ENCODE data around the gene TEX51.

TEX51 gene

DNA sequence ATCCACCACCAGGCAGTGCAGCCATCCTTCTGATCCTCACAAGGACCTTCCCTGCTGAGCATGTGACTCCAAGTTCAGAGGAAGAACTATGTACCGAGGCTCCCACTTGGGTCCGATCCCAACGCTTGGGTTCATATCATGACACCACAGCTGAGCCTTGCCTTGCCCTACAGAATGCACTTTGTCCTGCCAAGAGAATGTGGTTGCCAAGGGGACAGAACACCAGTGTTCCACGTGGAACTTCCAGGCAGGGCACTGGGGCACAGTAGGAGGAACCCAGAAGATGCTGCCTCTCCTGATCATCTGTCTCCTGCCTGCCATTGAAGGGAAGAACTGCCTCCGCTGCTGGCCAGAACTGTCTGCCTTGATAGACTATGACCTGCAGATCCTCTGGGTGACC, at the start of gene TEX51:
TEX51 (plus strand) TSS at position 255 of the 400 bp plus-strand sequence; CDS start at position 284, 29 bp downstream.
- DNase-seq (ENCODE audit: low read depth), result no peak

DNA sequence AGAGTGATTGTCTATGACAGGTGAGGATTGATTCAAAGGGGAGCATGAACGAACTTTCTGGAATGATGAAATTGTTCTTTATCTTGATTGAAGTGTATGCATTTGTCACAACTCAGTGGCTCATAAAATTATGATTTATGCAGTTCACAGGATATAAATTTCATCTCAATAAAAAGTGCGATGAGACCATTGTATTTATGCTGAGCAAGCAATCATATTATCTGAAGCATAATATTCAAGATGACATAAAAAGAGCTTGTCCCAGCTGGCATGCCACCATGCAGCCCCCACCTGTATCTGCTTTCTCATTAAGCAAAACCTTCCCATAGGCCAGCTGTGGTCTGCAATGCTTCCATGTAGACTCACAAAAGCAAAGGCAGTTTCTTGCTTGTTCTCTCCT, 49.6 kb upstream of the TEX51 start:
- DNase-seq (ENCODE audit: low read depth), result no peak

DNA sequence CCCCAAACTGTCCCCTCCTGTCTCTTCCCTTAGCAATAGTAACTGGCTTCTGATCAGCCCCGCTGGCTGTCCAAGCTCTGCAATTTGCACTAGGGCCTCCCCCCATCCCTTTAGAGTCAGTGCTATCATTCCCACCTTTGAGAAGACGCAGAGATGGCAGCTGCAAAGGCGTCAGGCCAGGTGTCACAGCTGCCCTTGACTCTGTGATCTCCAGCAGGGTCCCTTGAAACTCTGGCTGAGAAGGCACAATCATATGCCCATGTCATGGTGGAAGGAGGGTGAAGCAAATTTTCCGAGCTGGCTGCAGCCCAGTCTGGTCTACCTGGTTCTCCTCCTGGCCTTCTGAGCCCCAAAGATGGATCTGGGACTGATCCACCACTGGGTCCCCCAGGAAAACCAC, 49.2 kb upstream of the TEX51 start:
- no peak for DNase-seq (ENCODE audit: low read depth)

DNA sequence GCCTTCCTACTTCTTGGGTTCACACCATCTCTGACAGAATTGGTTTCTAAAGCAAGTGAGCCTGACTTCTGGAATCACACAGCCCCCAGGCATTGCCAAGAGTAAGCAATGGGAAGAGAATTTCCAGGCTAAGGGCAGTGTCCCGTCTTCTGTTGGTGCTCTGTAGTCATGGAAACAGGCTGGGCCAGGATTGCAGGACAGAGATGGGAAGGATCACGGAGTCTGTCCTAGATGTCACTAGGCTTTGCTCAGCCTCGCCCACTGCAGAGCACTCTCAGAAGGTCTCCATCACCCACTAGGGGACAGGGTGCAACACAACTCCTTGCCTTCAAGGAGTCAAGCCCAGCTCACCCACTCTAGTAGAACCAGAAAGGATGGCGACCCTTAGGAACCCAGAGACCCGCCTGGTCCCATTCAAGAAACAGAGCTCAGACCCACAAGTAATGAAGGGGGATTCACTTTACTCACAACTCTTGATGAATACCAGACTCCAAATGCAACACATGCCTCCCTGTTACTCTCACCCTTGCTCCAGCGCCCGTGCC, 48.6 kb upstream of the TEX51 start:
- DNase-seq (ENCODE audit: low read depth), result no peak

DNA sequence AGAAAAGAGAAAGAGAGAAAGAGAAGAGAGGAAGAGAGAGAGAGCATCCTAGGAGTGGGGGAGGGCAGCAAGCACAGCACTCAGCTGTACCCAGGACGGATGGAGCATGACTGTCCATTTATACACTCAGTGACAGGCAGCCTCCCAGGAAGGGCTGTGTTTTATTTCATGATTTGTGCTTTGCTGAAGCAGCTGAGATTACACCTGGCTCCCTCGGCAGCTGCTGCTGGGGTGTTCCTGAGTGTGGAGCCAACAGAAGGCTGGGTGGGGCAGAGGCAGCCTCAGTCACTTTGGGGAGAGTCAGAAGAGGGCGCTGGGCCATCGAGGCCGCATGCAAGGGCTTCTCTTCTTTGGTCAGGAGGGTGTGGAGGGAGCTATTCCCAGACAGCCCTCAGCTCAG, 47.8 kb upstream of the TEX51 start:
- no peak for DNase-seq (ENCODE audit: low read depth)

DNA sequence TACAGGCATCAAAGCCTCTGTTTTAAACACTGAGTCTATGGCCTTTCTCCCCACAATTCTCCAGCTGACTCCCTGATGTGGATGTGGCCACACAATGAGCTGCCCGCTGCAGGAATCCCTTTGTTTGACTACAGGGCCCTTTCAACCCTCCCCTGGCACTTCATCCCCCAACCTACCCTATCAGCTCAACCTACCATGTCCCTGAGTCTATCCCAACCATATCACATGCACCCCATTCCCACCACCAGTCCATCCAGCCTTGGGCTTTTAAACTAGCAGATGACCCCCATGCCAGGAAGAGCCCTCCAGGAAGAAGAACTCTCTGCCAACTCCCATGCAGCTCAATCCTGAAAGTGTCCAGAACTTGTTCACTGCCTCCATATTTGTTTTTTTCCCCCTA, 46.9 kb upstream of the TEX51 start:
- no peak for DNase-seq (ENCODE audit: low read depth)

DNA sequence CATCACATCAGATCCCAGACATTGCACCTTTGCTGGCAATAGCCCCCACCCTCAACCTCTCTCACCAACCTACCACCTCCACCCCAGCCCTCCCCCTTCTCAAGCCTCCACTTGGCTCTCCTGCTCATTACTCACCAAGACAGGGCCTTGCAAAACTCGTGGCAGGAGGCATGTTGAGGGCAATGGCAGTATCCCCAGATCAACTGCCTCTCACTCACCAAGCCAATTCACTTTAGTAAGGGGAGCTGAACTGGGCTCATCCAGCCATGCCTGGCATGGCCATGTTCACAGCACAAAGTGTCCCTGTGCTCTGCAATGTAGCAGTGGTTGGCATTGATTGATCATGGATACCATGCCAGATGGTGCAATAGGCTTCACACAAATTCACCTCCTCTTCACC, 46.3 kb upstream of the TEX51 start:
- no peak for DNase-seq (ENCODE audit: low read depth)

DNA sequence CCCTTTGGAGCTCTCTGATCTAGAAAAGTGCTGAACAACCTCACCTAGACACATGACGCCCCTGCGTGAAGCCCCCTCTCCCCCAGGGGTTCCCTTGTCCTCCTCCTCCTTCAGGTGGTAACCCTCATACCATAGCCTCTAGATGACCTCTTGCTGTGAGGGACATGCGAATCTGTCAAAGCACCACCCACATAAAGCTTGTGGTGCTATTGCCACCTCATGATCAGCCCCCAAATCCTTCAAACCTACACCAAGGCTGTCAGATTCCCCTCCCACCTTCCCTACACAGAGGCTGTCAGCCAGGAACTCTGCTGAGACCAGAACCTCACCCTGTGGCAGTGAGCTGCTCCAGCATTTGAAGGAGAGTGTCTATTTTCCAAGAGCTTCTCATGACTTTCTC, 43.1 kb upstream of the TEX51 start:
- DNase-seq (ENCODE audit: low read depth), result no peak

DNA sequence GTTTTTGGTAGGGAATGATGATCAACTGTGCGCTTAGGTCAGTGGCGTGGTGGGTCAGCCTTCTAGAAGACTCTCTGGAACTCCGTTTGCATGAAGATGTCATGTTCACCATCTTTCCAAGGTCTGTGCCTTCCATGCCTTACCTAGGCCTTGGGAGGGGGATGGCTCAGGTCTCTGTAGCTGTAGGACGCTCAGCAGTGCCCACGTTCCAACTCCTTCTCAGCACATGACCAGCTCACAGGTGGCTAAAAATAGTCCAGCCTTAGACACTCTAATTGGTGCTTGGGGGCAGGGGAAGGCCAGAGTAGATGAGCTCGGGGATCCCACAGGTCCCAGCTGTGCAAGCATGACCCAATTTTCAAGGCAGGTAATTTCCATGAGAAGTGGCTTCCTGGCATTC, 42.3 kb upstream of the TEX51 start:
- no peak for DNase-seq (ENCODE audit: low read depth)

DNA sequence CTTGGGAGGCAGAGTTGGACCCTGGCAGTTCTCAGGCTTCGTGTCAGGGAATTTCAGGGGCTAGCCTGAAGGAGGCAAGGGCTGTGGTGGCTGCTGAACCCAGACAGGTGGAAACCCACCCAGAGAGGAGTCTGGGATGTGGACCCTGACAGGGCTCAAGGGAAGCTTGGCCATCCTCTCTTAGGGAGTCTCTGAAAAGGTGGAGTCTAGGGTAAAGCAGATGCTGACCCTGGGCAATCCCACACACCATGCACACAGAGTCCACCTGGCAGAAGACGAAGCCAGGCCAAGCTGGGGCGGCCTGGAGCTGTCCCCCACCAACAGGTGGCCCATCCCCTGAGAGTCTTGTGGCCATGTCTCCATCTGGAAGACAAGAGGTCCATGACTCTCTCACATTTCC, 41.2 kb upstream of the TEX51 start:
- DNase-seq (ENCODE audit: low read depth), result no peak

DNA sequence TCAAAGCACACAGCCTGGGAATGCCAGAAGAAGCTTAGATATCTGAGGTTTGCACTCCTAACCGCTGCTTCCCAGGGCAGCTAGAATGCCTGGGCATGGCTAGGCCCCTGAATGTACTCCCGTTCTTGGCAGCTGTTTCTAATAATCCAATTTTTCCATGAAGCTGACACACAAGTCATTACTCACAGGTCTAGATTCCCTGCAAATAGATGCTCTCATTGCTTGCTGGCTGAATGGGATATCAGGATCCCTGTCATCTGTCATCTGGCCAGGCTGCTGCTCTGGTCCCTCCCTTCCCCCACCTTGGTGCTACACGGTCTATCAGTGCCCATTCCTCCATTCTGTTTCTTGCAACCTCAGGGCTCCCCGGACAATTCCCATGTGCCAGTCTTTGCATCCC, 40.7 kb upstream of the TEX51 start:
- no peak for DNase-seq (ENCODE audit: low read depth)

DNA sequence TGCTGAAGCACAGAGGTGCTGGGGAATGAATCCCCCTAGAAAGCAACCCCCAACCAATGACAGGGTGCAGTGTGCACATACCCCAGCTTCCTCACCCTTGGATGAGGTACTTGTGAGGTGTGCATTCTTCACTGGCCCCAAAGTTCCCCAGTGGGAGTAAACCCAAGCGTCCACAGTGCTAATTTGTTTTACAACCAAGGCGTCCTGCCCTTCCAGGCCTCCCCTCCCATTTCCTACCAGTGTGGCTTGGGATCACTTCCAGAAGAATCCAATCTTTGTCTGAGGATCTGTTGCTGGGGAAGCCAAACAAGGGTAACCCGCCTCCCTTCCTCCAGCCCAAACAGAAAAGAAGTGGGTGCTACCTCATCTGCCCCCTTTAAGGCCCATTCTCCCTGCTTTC, 40.3 kb upstream of the TEX51 start:
- no peak for DNase-seq (ENCODE audit: low read depth)

DNA sequence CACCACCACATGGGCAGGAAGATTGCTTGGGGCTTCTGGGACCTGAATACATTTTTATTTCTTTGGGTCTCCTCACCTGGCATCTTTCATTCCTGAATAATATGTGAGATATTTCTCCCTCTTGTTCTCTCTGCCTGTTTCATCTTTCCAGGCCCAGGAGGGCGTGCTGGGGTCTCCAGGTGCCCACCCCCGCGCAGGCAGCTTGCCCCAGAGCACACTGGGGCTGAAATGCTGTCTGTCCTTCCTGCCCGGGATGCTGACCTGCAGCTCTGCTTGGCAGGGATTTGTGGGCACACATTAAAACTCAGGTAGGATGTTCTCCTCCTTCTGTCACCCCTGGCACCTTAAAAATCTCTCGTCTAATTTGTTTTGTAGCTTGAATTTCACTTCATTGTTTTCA, 39.7 kb upstream of the TEX51 start:
- no peak for DNase-seq (ENCODE audit: low read depth)

DNA sequence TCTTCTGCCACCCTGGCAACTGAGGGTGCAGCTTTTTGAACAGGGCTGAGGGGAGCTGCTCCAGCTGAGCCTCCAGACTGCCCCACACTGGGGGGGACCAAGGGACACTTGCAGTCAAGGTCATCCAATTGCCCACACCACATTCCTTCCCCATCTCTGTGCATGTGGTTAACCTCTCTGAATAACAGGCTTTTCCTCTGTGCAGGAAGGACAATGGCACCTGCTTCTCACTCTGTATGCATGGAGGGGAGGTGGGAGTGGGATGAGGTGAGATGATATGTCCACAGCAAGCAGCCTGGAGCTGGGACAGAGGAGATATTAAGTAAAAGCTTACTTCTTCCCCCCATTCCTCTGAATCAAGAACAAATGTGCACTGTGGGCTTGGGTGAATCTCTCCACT, 39.1 kb upstream of the TEX51 start:
- DNase-seq (ENCODE audit: low read depth), result no peak

DNA sequence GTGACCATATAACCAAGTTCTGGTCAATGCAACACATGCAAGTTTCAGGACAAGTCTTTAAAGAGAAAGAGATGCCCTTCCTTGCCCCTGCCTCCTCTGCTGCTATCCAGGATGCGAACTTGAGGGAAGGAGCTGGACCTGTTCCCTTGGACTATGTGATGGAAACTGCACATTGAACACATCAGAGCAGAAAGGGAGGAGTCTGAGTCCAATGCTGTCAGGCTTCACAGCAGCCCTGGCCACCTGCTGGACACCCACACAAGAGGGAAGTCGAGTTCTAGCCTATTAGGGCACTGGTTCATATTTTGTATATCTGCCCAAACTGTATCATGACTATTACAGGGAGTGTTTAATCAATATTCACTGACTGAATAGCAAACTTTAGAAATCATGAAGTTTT, 38.3 kb upstream of the TEX51 start:
- DNase-seq (ENCODE audit: low read depth), result no peak

DNA sequence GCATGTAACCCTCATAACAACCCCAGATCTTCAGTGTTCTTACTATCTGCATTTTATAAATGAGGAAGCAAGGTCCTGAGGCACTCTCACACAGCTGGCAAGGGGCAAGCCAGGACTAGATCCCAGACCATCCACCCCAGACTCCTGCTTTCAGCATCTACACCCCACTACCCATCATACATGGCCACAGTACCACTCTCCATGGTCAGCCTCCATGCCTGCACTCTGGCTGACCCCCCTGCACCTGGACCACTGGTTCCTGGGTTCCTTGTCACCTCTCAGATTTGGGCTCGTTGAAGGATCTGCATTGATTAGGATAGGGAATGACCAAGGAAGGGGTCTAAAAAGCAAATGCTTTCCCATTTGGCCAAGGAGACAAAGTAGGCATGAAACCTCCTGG, 36.0 kb upstream of the TEX51 start:
- DNase-seq (ENCODE audit: low read depth), result no peak

DNA sequence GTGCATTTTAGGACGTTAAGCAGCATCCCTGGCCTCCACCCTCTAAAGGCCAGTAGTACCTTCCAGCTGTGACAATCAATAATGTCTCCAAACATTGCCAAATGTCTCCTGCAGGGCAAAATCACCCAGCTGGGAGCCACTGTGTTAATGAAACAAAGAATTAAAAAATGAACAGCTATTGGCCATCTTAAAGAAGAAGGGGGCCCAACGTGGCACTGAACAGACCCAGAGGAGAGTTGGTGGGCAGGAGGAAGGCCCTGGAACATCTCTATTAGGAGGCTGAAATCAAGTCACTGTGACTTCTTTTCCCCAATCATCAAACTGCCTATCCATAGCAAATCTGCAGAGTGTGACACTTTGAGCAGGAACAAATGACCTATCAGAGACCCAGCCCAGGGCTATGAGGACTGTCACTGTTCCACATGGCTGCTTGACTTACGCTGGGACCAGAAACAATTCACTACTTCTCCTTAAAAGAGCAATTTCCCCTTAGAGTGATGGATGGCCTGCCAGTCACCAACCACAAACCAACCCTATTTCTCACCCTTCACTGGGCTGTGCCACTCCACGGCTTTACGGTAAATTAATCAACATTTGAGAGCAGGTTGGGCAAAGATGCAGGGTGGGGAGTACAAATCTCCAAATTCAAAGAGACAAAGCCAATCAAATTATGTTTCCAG, 35.2 kb upstream of the TEX51 start:
- no peak for DNase-seq (ENCODE audit: low read depth)

DNA sequence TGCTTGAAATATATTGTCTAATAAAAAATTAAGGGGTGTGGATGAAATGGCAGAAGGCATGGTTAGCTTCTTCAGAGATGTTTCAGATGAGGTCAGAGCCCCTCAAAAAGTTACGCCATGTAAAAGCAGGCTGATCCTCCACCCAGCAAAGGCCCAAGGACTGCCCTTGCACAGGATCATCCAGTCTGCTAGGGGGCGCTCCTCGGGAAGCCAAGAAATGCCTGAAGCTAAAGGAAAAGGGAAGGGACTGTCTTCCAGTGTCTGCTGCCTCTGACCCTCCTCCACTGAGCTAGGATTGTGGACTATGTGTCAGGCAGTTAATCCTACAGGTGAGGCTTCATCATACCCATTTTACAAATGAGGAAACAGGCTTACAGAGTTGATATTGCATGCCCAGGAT, 33.8 kb upstream of the TEX51 start:
- no peak for DNase-seq (ENCODE audit: low read depth)

DNA sequence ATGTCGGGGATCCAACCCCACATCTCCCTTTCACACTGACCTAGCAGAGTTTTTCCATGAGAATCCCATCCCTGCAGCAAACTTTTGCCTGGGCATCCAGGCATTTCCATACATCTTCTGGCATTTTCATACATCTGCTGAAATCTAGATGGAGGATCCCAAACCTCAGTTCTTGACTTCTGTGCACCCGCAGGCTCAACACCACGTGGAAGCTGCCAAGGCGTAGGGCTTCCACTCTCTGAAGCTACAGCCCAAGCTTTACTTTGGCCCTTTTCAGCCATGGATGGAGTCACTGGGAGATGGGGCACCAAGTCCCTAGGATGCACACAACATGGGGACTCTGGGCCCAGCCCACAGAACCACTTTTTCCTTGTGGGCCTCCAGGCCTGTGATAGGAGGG, 32.2 kb upstream of the TEX51 start:
- no peak for DNase-seq (ENCODE audit: low read depth)

DNA sequence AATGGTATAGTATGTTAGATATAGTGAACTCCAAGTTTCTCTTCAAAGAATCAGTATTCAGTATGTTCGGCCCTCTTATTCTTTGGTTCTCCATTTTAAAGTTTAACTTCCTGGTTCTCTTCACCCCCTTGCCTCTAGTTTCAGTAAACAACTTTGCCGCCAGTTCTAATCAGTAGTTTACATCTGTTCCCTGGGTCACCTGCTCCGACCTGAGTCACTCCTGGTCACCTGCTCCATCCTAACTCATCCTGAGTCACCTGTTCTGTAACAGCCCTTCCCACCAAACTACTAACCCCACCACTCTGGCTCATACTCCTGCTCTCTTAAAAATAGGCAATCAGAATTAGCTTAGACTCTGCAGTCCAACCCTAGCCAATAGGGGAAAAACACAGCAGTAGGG, 23.7 kb upstream of the TEX51 start:
- no peak for DNase-seq (ENCODE audit: low read depth)

DNA sequence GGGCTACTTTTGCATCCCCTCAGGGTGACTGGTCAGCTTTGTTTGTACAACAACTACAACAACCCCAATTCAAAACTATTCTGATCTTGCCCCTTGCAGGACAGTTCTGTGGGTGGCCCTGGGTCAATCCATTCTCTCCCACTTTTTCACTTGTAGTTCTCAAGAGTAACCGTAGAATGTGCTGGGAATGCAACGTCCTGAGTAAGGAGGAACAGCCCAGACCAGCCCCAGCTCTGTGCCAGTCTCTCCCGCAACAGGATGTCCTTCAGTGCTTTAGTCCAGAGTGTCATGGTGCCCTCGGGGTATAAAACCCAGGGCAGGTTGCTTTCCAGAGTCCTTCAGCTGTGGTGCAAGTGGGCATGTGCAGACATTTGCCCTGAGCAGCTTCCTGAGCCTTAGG, 22.1 kb upstream of the TEX51 start:
- DNase-seq (ENCODE audit: low read depth), result no peak

DNA sequence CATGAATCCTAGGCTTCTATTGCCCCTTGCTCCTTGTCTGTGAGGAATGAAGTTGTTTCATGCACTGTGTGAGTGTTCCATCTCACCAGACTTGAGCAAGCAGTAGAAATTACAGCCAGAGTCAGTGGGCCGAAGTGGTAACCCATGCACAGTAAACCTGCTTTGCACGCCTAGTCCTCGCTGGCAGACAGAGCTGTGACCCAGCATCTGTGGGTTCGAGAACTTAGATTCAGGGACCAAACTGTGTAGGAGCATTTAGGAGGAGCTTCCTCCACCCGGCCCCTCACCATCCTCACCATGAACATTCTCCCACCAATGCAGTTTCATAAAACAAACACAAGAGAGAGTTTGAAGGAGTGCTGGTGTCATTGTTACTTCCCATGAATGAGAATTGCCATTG, 21.6 kb upstream of the TEX51 start:
- no peak for DNase-seq (ENCODE audit: low read depth)

DNA sequence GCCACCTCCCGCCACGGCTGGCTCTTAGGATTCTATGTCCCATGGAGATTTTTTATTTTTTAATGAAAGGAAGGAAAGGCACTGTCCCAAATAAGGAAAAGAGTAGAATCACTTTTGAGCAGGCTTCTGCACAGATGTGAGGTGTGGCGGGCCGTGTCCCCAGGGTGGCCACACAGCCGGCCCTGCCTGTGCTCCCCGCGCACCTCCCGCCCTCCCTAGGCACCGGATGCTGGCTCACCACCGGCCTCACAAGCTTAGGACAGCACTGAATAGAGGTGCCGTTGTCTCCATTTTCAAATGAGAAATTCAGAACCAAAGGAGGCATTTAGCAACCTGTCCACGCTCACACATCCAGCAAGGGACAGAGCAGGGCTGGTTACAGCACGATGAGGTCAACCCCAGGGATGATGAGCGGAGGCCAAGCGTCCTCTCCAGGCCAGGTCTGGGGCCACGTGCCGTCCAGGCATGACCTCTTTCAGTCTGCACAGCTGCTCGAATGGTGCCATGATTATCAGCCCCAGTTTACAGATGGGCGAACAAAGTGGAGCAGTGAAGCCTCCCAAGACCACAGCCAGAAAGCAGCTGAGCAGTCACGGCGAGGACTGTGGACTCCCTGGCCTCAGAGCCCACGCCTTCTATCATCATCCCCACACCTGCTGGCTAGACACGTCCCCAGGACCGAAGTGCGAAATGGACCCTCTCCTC, 20.7 kb upstream of the TEX51 start:
- DNase-seq (ENCODE audit: low read depth), result no peak

DNA sequence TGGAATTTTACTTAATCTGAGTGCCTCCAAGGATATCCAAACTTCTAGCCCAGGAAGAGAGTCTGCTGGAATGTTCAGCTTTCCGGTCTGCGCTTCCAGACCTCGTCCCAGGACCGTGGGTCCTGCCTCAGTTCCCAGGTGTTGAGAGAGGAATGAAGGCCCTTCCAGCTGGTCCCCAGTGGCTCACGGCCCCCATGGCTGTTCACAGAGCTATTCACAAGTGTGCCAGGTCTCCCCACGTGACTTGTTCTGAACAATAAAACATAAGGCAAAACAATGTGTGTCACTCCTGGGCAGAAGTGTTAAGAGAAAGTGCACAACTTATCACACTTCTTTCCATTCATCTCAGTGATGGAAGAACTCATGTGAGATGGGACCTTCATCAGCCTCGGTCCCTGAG, 20.1 kb upstream of the TEX51 start:
- no peak for DNase-seq (ENCODE audit: low read depth)

Measured in non-pigmented ciliary epithelial cell (primary cell).